Measurements from ENCODE around the gene OR52N5. TPM values are rescaled to one million over a fixed set of nuclear protein-coding genes. Genes with fewer than 3 reads are reported as not detected.

The OR52N5 gene
- total and polyA plus RNA-seq, 9 of the 15 experiments (the other 6 are each of a cell fraction or from before 2014, with no cell fraction given), result not detected

GRCh38 chr11:5809122-5809519 is 26.0 kb upstream of the OR52N5 start (continued):
- TF ChIP-seq STAT5A (IDR thresholded peaks at IDR 0.05; ENCODE audit: borderline replicate concordance, low read length) (no peak), VEZF1 (CRISPR knock-in tag; IDR thresholded peaks at IDR 0.05) (no peak), ZNF143 (CRISPR knock-in tag; IDR thresholded peaks at IDR 0.05) (no peak), ZNF263 (CRISPR knock-in tag; IDR thresholded peaks at IDR 0.05; ENCODE audit: borderline replicate concordance) (no peak), MYC (IDR thresholded peaks at IDR 0.05; ENCODE audit: low read depth, low read length) (no peak), MYC (CRISPR knock-in tag; IDR thresholded peaks at IDR 0.05; ENCODE audit: borderline replicate concordance, low read depth) (no peak), ZNF766 (CRISPR knock-in tag; conservative IDR thresholded peaks at IDR 0.05) (no peak)

GRCh38 chr11:5808500-5809121 is 25.5 kb upstream of the OR52N5 start, which contains the start of gene OR52N2:
Gene OR52N2, plus strand, starts transcription at chr11:5808924. Its CDS starts 11,412 bp downstream, at chr11:5820336.
- peaks cover 0 to 6% of the 10 kb centered on the region in 2 experiments; a peak in 2 of 5 replicates for H3K4me1 ChIP-seq (replicated peaks in 1 of 2; ENCODE audit: control insufficient read depth in 2 of 2, insufficient read depth in 2 of 2, low read length in 2 of 2)
- H3K9me1 ChIP-seq (ENCODE audit: control insufficient read depth, insufficient read depth, low read length), result no peaks in the 10 kb centered on the region
- peak; percentile 23 for FAIRE-seq
- H3K27me3 ChIP-seq (ENCODE audit: control insufficient read depth in 2 of 2, insufficient read depth in 2 of 2, low read length in 2 of 2), result no peaks in the 10 kb centered on the region
- no peaks in the 10 kb centered on the region for H4K20me1 ChIP-seq (replicated peaks; ENCODE audit: control insufficient read depth, insufficient read depth, low read length)
- H3K36me3 ChIP-seq (ENCODE audit: control insufficient read depth, insufficient read depth, low read length), result no peaks in the 10 kb centered on the region
- no peak within 1 kb of the TSS for H3K4me3 ChIP-seq
- WGBS (ENCODE audit: insufficient coverage, low coverage, missing lambda C conversion rate), result 81% methylated on average over 23 of the region's 24 CpGs
- CTCF ChIA-PET (ENCODE audit: low intra/inter-chr PET ratio), result interaction anchor here (0.7 kb wide), 1 partner anchor 333 kb away, joined by 3 read pairs; no protein-coding TSS in a partner anchor
- BruUV-seq (replicated peaks), result no TSS peak
- peak within 1 kb of the TSS; percentile 74; the same call in 1 of the 2 replicates for H2AFZ ChIP-seq (ENCODE audit: low read depth, low read length)
- peak within 1 kb of the TSS; percentile 73; the same call in 1 of the 3 replicates for H3K27ac ChIP-seq (ENCODE audit: extremely low read depth, low read depth, low read length)
- peaks cover 21% of the 10 kb centered on the region for H3K9me3 ChIP-seq (replicated peaks; ENCODE audit: control insufficient read depth, insufficient read depth, low read depth, low read length)
- no peak within 1 kb of the TSS; the same call in 1 of the 2 replicates for H3K4me2 ChIP-seq (ENCODE audit: insufficient read depth, low read length)
- no peak within 1 kb of the TSS for H3K9ac ChIP-seq (ENCODE audit: insufficient read depth in 1 of 2, low read depth in 2 of 2, low read length in 2 of 2)
- POLR2A ChIA-PET, result no interaction called here
- intact Hi-C loops (cut with micrococcal nuclease), result loop anchor here (1.0 kb wide), 2 partner anchors 124 to 208 kb away; no protein-coding TSS in a partner anchor
- peak; percentile 70 for ATAC-seq
- in situ Hi-C loops (cut with MboI), result no loop called here
- DNase-seq (ENCODE audit: extremely low read depth in 1 of 4, low spot score in 3 of 4), result peak; percentile 17 to 60 (median 26)
- H3K79me2 ChIP-seq (ENCODE audit: control insufficient read depth, insufficient read depth, low read length), result no peaks in the 10 kb centered on the region
- TF ChIP-seq MCM7 (IDR thresholded peaks at IDR 0.05) (no peak), YY1 (IDR thresholded peaks at IDR 0.05; ENCODE audit: borderline replicate concordance in 1 of 3, control insufficient read depth in 1 of 3, extremely low read depth in 1 of 3, insufficient read depth in 3 of 3, insufficient read length in 1 of 3, insufficient replicate concordance in 2 of 3, low read depth in 1 of 3, low read length in 2 of 3) (no peak), SP1 (CRISPR knock-in tag; IDR thresholded peaks at IDR 0.05) (peak; percentile 23; the same call in 1 of the 2 replicates), ZNF717 (CRISPR knock-in tag; IDR thresholded peaks at IDR 0.05) (no peak)

All from K562 (cell line).